ENCODE results near the gene CREB5. TPM values are rescaled to one million over a fixed set of nuclear protein-coding genes. Genes with fewer than 3 reads are reported as not detected.

The CREB5 gene
- total RNA-seq, 8 experiments from 2014 or later: 3.9 to 36.6 (median 12.8) TPM

GRCh38 chr7:28558236-28558635, 145.9 kb downstream of the CREB5 start:
- WGBS, 10 experiments: 33 to 100% (median 50%) methylated on average over 1 of the region's 1 CpG; no CpG with 5 or more reads in 3 of the 10 experiments
- Histone ChIP-seq H3K4me3 (no peak overlapping the region), H3K27ac (no peak overlapping the region), H3K4me1 (replicated peaks in 1 of 2) (peaks cover 7 to 8% of the 10 kb centered on the region in 2 donors)
- no peak for ATAC-seq (replicated peaks in 6 of 8)
- in situ Hi-C loops (cut with MboI; ENCODE audit: low pct_unique_long_range_greater_than_20kb in 2 of 9, low sequenced_read_pairs in 9 of 9, unreplicated experiment in 9 of 9): no loop called here

- peaks cover 5 to 6% of the 10 kb centered on the region in 2 donors for H3K4me1 ChIP-seq (replicated peaks in 1 of 2)
- WGBS, 10 experiments: no CpG with 5 or more reads among the region's 38 CpGs
- in situ Hi-C loops (cut with MboI; ENCODE audit: low pct_unique_long_range_greater_than_20kb in 2 of 9, low sequenced_read_pairs in 9 of 9, unreplicated experiment in 9 of 9): no loop called here
- ATAC-seq (replicated peaks in 6 of 8): no peak
- H3K4me3 ChIP-seq: no peak overlapping the region
- H3K27ac ChIP-seq: no peak overlapping the region
Observed at GRCh38 chr7:28560767-28561166, 148.4 kb downstream of the CREB5 start.

GRCh38 chr7:28564033-28564432, 151.7 kb downstream of the CREB5 start:
- H3K4me1 ChIP-seq (replicated peaks in 1 of 2): no peaks in the 10 kb centered on the region
- in situ Hi-C loops (cut with MboI; ENCODE audit: low pct_unique_long_range_greater_than_20kb in 2 of 9, low sequenced_read_pairs in 9 of 9, unreplicated experiment in 9 of 9): no loop called here
- no peak overlapping the region for H3K4me3 ChIP-seq
- no peak overlapping the region for H3K27ac ChIP-seq
- 0 to 100% (median 79%) methylated on average over 1 to 3 of the region's 3 CpGs for WGBS, 10 experiments
- ATAC-seq (replicated peaks in 6 of 8): peak in 3 of 8 experiments; percentile 14 to 86 (median 56)

GRCh38 chr7:28564755-28565374, 152.5 kb downstream of the CREB5 start:
- WGBS, 10 experiments: 50 to 100% (median 84%) methylated on average over 1 to 3 of the region's 4 CpGs; no CpG with 5 or more reads in 2 of the 10 experiments
- in situ Hi-C loops (cut with MboI; ENCODE audit: low pct_unique_long_range_greater_than_20kb in 2 of 9, low sequenced_read_pairs in 9 of 9, unreplicated experiment in 9 of 9): no loop called here

GRCh38 chr7:28565980-28566379, 153.7 kb downstream of the CREB5 start:
- in situ Hi-C loops (cut with MboI; ENCODE audit: low pct_unique_long_range_greater_than_20kb in 2 of 9, low sequenced_read_pairs in 9 of 9, unreplicated experiment in 9 of 9): no loop called here
- 0 to 100% (median 29%) methylated on average over 1 of the region's 1 CpG; no CpG with 5 or more reads in 4 of the 10 experiments for WGBS, 10 experiments
- H3K4me1 ChIP-seq (replicated peaks in 1 of 2): no peaks in the 10 kb centered on the region

More at GRCh38 chr7:28564755-28565374, 152.5 kb downstream of the CREB5 start:
- no peak overlapping the region for H3K27ac ChIP-seq
- no peaks in the 10 kb centered on the region for H3K4me1 ChIP-seq (replicated peaks in 1 of 2)
- no peak overlapping the region for H3K4me3 ChIP-seq
- peak in 2 of 8 experiments; percentile 17 to 35 for ATAC-seq (replicated peaks in 6 of 8)

GRCh38 chr7:28570113-28570969, 158.0 kb downstream of the CREB5 start:
- Histone ChIP-seq H3K27ac (no peak overlapping the region), H3K4me1 (replicated peaks in 1 of 2) (peaks cover 2 to 5% of the 10 kb centered on the region in 2 donors), H3K4me3 (no peak overlapping the region)
- 85 to 100% (median 97%) methylated on average over 1 to 7 of the region's 13 CpGs; no CpG with 5 or more reads in 2 of the 10 experiments for WGBS, 10 experiments
- in situ Hi-C loops (cut with MboI; ENCODE audit: low pct_unique_long_range_greater_than_20kb in 2 of 9, low sequenced_read_pairs in 9 of 9, unreplicated experiment in 9 of 9): no loop called here
- no peak for ATAC-seq (replicated peaks in 6 of 8)

More at GRCh38 chr7:28565980-28566379, 153.7 kb downstream of the CREB5 start:
- ATAC-seq (replicated peaks in 6 of 8): no peak
- no peak overlapping the region for H3K4me3 ChIP-seq
- H3K27ac ChIP-seq: no peak overlapping the region

GRCh38 chr7:28570970-28571288, 158.6 kb downstream of the CREB5 start:
- WGBS, 10 experiments: 35 to 100% (median 63%) methylated on average over 1 to 4 of the region's 4 CpGs; no CpG with 5 or more reads in 3 of the 10 experiments
- in situ Hi-C loops (cut with MboI; ENCODE audit: low pct_unique_long_range_greater_than_20kb in 2 of 9, low sequenced_read_pairs in 9 of 9, unreplicated experiment in 9 of 9): no loop called here
- peaks cover 2 to 5% of the 10 kb centered on the region in 2 donors for H3K4me1 ChIP-seq (replicated peaks in 1 of 2)

GRCh38 chr7:28571405-28571804, 159.1 kb downstream of the CREB5 start:
- H3K4me1 ChIP-seq (replicated peaks in 1 of 2): peaks cover 2 to 5% of the 10 kb centered on the region in 2 donors
- in situ Hi-C loops (cut with MboI; ENCODE audit: low pct_unique_long_range_greater_than_20kb in 2 of 9, low sequenced_read_pairs in 9 of 9, unreplicated experiment in 9 of 9): no loop called here
- H3K27ac ChIP-seq: no peak overlapping the region
- 87 to 100% (median 100%) methylated on average over 1 to 4 of the region's 4 CpGs; no CpG with 5 or more reads in 3 of the 10 experiments for WGBS, 10 experiments
- ATAC-seq (replicated peaks in 6 of 8): no peak
- H3K4me3 ChIP-seq: no peak overlapping the region

More at GRCh38 chr7:28570970-28571288, 158.6 kb downstream of the CREB5 start:
- ATAC-seq (replicated peaks in 6 of 8): no peak
- Histone ChIP-seq H3K27ac (no peak overlapping the region), H3K4me3 (no peak overlapping the region)

GRCh38 chr7:28572321-28573058, 160.2 kb downstream of the CREB5 start:
- WGBS, 10 experiments: 0 to 100% (median 58%) methylated on average over 1 to 3 of the region's 5 CpGs; no CpG with 5 or more reads in 4 of the 10 experiments
- H3K4me3 ChIP-seq: no peak overlapping the region
- H3K27ac ChIP-seq: no peak overlapping the region
- in situ Hi-C loops (cut with MboI; ENCODE audit: low pct_unique_long_range_greater_than_20kb in 2 of 9, low sequenced_read_pairs in 9 of 9, unreplicated experiment in 9 of 9): no loop called here
- peaks cover 2 to 5% of the 10 kb centered on the region in 2 donors for H3K4me1 ChIP-seq (replicated peaks in 1 of 2)
- ATAC-seq (replicated peaks in 6 of 8): peak in 1 of 8 experiments; percentile 53

- 0 to 95% (median 58%) methylated on average over 1 to 5 of the region's 6 CpGs; no CpG with 5 or more reads in 1 of the 10 experiments for WGBS, 10 experiments
- H3K4me1 ChIP-seq (replicated peaks in 1 of 2): peaks cover 2 to 5% of the 10 kb centered on the region in 2 donors
- no peak overlapping the region for H3K27ac ChIP-seq
- no peak overlapping the region for H3K4me3 ChIP-seq
- ATAC-seq (replicated peaks in 6 of 8): peak in 3 of 8 experiments; percentile 28 to 78 (median 38)
- in situ Hi-C loops (cut with MboI; ENCODE audit: low pct_unique_long_range_greater_than_20kb in 2 of 9, low sequenced_read_pairs in 9 of 9, unreplicated experiment in 9 of 9): no loop called here
Observed at GRCh38 chr7:28573059-28573553, 160.8 kb downstream of the CREB5 start.

GRCh38 chr7:28573651-28574301, 161.5 kb downstream of the CREB5 start:
- in situ Hi-C loops (cut with MboI; ENCODE audit: low pct_unique_long_range_greater_than_20kb in 2 of 9, low sequenced_read_pairs in 9 of 9, unreplicated experiment in 9 of 9): no loop called here
- no peak overlapping the region for H3K27ac ChIP-seq
- 21 to 82% (median 71%) methylated on average over 1 to 6 of the region's 6 CpGs; no CpG with 5 or more reads in 1 of the 10 experiments for WGBS, 10 experiments
- H3K4me3 ChIP-seq: no peak overlapping the region
- peak in 2 of 8 experiments; percentile 6 to 47 for ATAC-seq (replicated peaks in 6 of 8)
- H3K4me1 ChIP-seq (replicated peaks in 1 of 2): peaks cover 2 to 5% of the 10 kb centered on the region in 2 donors

GRCh38 chr7:28575241-28575643, 162.9 kb downstream of the CREB5 start:
- Histone ChIP-seq H3K27ac (no peak overlapping the region), H3K4me3 (no peak overlapping the region), H3K4me1 (replicated peaks in 1 of 2) (peaks cover 2 to 5% of the 10 kb centered on the region in 2 donors)
- ATAC-seq (replicated peaks in 6 of 8): peak; percentile 36 to 86 (median 64)
- 26 to 81% (median 59%) methylated on average over 2 to 3 of the region's 5 CpGs; no CpG with 5 or more reads in 4 of the 10 experiments for WGBS, 10 experiments
- in situ Hi-C loops (cut with MboI; ENCODE audit: low pct_unique_long_range_greater_than_20kb in 2 of 9, low sequenced_read_pairs in 9 of 9, unreplicated experiment in 9 of 9): no loop called here

Data from motor neuron (in vitro differentiated cells).